GM12878 (cell line): ENCODE measurements around the gene DEFB132. TPM values are rescaled to one million over a fixed set of nuclear protein-coding genes. Genes with fewer than 3 reads are reported as not detected.

Experiments used
- ATAC-seq: fragments of 200-7000 bp; cut with Tn5 transposase; 3 replicates; pipeline ENCODE4 v1.9.1; 2020; ENCODE audit warnings: mild to moderate bottlenecking, moderate library complexity
- BruUV-seq: library from RNA; stranded (reverse); fragments of 400-500 nt; replicated peaks from 2 replicates; lab custom pipeline; 2021; lab: Mats Ljungman, UMichigan
- CTCF ChIA-PET: fragments of 300-600 bp; sonication (Branson Sonifier 250); formaldehyde crosslinking; extraction: SDS; loops from one replicate; lab custom pipeline; 2021; ENCODE audit warnings: inconsistent platforms; lab: Yijun Ruan, JAX
- POLR2A ChIA-PET: fragments of 350-600 bp; formaldehyde crosslinking; extraction: SDS; loops from one replicate; lab custom pipeline; 2021; ENCODE audit warnings: inconsistent platforms; lab: Charles Lee
- RAD21 ChIA-PET: fragments of 300-600 bp; sonication (Branson Sonifier 250); formaldehyde crosslinking; loops from one replicate; lab custom pipeline; 2023; ENCODE audit warnings: antibody characterized with exemption; ENCODE audit not compliant: unreplicated experiment; lab: Charles Lee
- SMC1A ChIA-PET: fragments of 300-600 bp; sonication (Branson Sonifier 250); formaldehyde crosslinking; loops from one replicate; lab custom pipeline; 2023; ENCODE audit not compliant: unreplicated experiment, uncharacterized antibody; lab: Charles Lee
- DNase-seq: peaks from one replicate; pipeline ENCODE4 v3.0.0-alpha.2; 2011; ENCODE audit warnings: low read depth, low spot score
- FAIRE-seq: peaks from 3 replicates; lab custom pipeline; 2011; peaks lifted over from hg19 to GRCh38; lab: Jason Lieb, UNC
- H2AFZ ChIP-seq: 2 replicates; pipeline ENCODE4 v1.6.0; 2011; ENCODE audit warnings: low read depth, low read length, control low read depth; ENCODE audit not compliant: control insufficient read depth
- H3K27ac ChIP-seq: 2 replicates; pipeline ENCODE4 v1.5.1; 2011; ENCODE audit warnings: control low read depth; ENCODE audit not compliant: control insufficient read depth, insufficient read depth
- H3K27me3 ChIP-seq, 2 experiments: replicated peaks in 1 of 2; 2 replicates each; pipeline versions ENCODE4 v1.6.0 to v1.6.1; 2011; ENCODE audit warnings: low read length in 1 of 2; ENCODE audit not compliant: control insufficient read depth in 2 of 2, insufficient read depth in 2 of 2
- H3K36me3 ChIP-seq, 2 experiments: 2 replicates each; pipeline ENCODE4 v1.5.1; 2011; ENCODE audit warnings: low read length in 1 of 2; ENCODE audit not compliant: control insufficient read depth in 2 of 2, insufficient read depth in 2 of 2
- H3K4me1 ChIP-seq: 2 replicates; pipeline ENCODE4 v1.6.1; 2011; ENCODE audit warnings: mild to moderate bottlenecking, low read length, moderate library complexity, mixed read lengths; ENCODE audit not compliant: control insufficient read depth, insufficient read depth
- H3K4me2 ChIP-seq: 2 replicates; pipeline ENCODE4 v1.6.0; 2011; ENCODE audit warnings: control low read depth; ENCODE audit not compliant: control insufficient read depth, insufficient read depth
- H3K4me3 ChIP-seq: fragments of 200-600 bp; sonication (generic); 2 replicates; pipeline ENCODE4 v1.5.1; 2016
- H3K79me2 ChIP-seq: 2 replicates; pipeline ENCODE4 v1.6.0; 2011; ENCODE audit warnings: low read length; ENCODE audit not compliant: control insufficient read depth, insufficient read depth
- H3K9ac ChIP-seq: 2 replicates; pipeline ENCODE4 v1.8.0; 2011; ENCODE audit warnings: low read length, control low read depth, mixed read lengths; ENCODE audit not compliant: control insufficient read depth, insufficient read depth
- H3K9me3 ChIP-seq: replicated peaks from 3 replicates; pipeline ENCODE4 v1.5.1; 2011; ENCODE audit warnings: mild to moderate bottlenecking, low read length; ENCODE audit not compliant: control insufficient read depth, insufficient read depth
- H4K20me1 ChIP-seq: 2 replicates; pipeline ENCODE4 v1.6.0; 2011; ENCODE audit not compliant: control insufficient read depth, insufficient read depth
- CTCF ChIP-seq, 3 experiments: IDR thresholded peaks in 2 of 3; conservative IDR thresholded peaks in 1 of 3; 2 replicates each; pipeline ENCODE4 v1.5.1; 2011; ENCODE audit warnings: low read depth in 3 of 3, low read length in 3 of 3, mild to moderate bottlenecking in 3 of 3, control low read depth in 2 of 3, moderate library complexity in 2 of 3, inconsistent platforms in 1 of 3, mixed read lengths in 1 of 3; ENCODE audit not compliant: control insufficient read depth in 2 of 3, insufficient read depth in 1 of 3; ENCODE audit errors: extremely low read depth in 1 of 3
- MXI1 ChIP-seq: fragments of 150-350 bp; IDR thresholded peaks from 2 replicates; pipeline ENCODE4 v1.6.1; 2011; ENCODE audit warnings: low read depth, mild to moderate bottlenecking, inconsistent platforms, low read length, improper control_type of control experiment
- MYC ChIP-seq: IDR thresholded peaks from 2 replicates; pipeline ENCODE4 v1.6.1; 2011; ENCODE audit warnings: mild to moderate bottlenecking, low read length, moderate library complexity, inconsistent platforms; ENCODE audit not compliant: insufficient read depth, insufficient replicate concordance, insufficient read length, severe bottlenecking
- POLR2AphosphoS5 ChIP-seq: IDR thresholded peaks from 2 replicates; pipeline ENCODE4 v1.6.1; 2011; ENCODE audit warnings: mild to moderate bottlenecking, low read length, inconsistent platforms
- RAD21 ChIP-seq: IDR thresholded peaks from 2 replicates; pipeline ENCODE4 v1.6.1; 2011; ENCODE audit warnings: mild to moderate bottlenecking, low read depth, low read length, moderate library complexity; ENCODE audit not compliant: insufficient read depth
- SMC3 ChIP-seq: IDR thresholded peaks from 2 replicates; pipeline ENCODE4 v1.6.1; 2011; ENCODE audit warnings: low read length, improper control_type of control experiment, borderline replicate concordance
- WGBS: methylation state at CpG from one replicate; pipeline ENCODE4 v1.1.6; 2016; ENCODE audit warnings: low lambda C conversion rate; ENCODE audit not compliant: insufficient replicate concordance, insufficient coverage; ENCODE audit errors: missing lambda C conversion rate; 5-methylcytosine and 5-hydroxymethylcytosine counted together
- in situ Hi-C: fragments of 300-500 bp; cut with MboI; formaldehyde crosslinking; loops from 9 replicates; pipeline ENCODE4 v1.14.3; 2018; ENCODE audit warnings: mixed read lengths
- intact Hi-C: fragments of 100-400 bp; cut with micrococcal nuclease; formaldehyde crosslinking; loops from one replicate; pipeline ENCODE4 v1.14.2; 2022; ENCODE audit not compliant: unreplicated experiment
- polyA plus RNA-seq, 11 experiments: library from polyadenylated mRNA; depleted of rRNA in 4 of 11; unstranded in 6 of 11; stranded (reverse) in 5 of 11; fragments of >200 nt; fragmentation: Nextera tagmentation in 4 of 11; fragmentation: Illumina TruSeq in 1 of 11; extraction: Ambion mirVana in 4 of 11; extraction: Trizol in 1 of 11; gene quantifications; 1 replicate in 1 of 11; 2 replicates in 10 of 11; pipeline versions ENCODE4 v1.2.1 to v1.2.3, GENCODE V29; 2011 to 2016; ENCODE audit warnings: inconsistent platforms in 2 of 11, missing spikeins in 2 of 11, low read depth in 1 of 11
- total RNA-seq, 4 experiments: library from RNA; depleted of rRNA in 3 of 4; stranded (reverse); fragments of >200 nt in 3 of 4; fragmentation: Illumina TruSeq in 1 of 4; extraction: Trizol in 1 of 4; gene quantifications; 2 replicates each; pipeline versions ENCODE4 v1.2.1 to v1.2.3, GENCODE V29; 2013 to 2021

DEFB132 gene
- total and polyA plus RNA-seq, 10 of the 15 experiments (the other 5 are each of a cell fraction or from before 2014, with no cell fraction given) = not detected

GRCh38 chr20:208942-209566 lies 48.5 kb upstream of the DEFB132 start:
- in situ Hi-C loops = no loop called here
- H3K27ac ChIP-seq = no peak overlapping the region
- H3K4me1 ChIP-seq = no peaks in the 10 kb centered on the region
- ChIA-PET SMC1A (interaction anchor here (1.0 to 1.6 kb wide), 3 partner anchors 55 to 122 kb away, joined by 3 to 8 read pairs (median 6); no protein-coding TSS in a partner anchor), POLR2A (no interaction called here), CTCF (interaction anchor here (0.9 to 6.0 kb wide), 6 partner anchors 10 to 122 kb away, joined by 3 to 41 read pairs (median 10); no protein-coding TSS in a partner anchor), RAD21 (interaction anchor here (1.0 to 1.4 kb wide), 2 partner anchors 58 to 122 kb away, joined by 6 read pairs; no protein-coding TSS in a partner anchor)
- no TSS peak for BruUV-seq
- no peak overlapping the region for H2AFZ ChIP-seq
- DNase-seq (no peak), FAIRE-seq (peak; percentile 68), ATAC-seq (peak; percentile 91)
- H3K9ac ChIP-seq = no peak overlapping the region
- H3K36me3 ChIP-seq = no peaks in the 10 kb centered on the region
- no peak overlapping the region for H3K4me3 ChIP-seq
- H3K79me2 ChIP-seq = no peaks in the 10 kb centered on the region
- 1% methylated on average over 5 of the region's 5 CpGs for WGBS
- H4K20me1 ChIP-seq = no peaks in the 10 kb centered on the region
- peaks cover 0 to 2% of the 10 kb centered on the region in 2 experiments; a peak in 1 of 4 replicates for H3K27me3 ChIP-seq
- TF ChIP-seq CTCF (IDR thresholded peaks at IDR 0.05 in 2 of 3, conservative IDR thresholded peaks at IDR 0.05 in 1 of 3; ENCODE audit: control insufficient read depth in 2 of 3, extremely low read depth in 1 of 3, insufficient read depth in 1 of 3, low read depth in 3 of 3, low read length in 3 of 3) (peak; percentile 50 to 70 (median 58); a peak in 5 of 6 replicates), POLR2AphosphoS5 (no peak), RAD21 (peak; percentile 82), SMC3 (peak; percentile 84), MXI1 (0 out of 2 replicates have a peak, but pooled peaks have one; percentile 42), MYC (no peak)
- no peak overlapping the region for H3K4me2 ChIP-seq
- intact Hi-C loops = loop anchor here (1.0 kb wide), 2 partner anchors 58 to 121 kb away; no protein-coding TSS in a partner anchor
- no peaks in the 10 kb centered on the region for H3K9me3 ChIP-seq
